ENCODE data around the gene MACROD1. TPM values are rescaled to one million over a fixed set of nuclear protein-coding genes. Genes with fewer than 3 reads are reported as not detected.

The MACROD1 gene
- total RNA-seq, 1 donor from 2014 or later = 4.1 TPM

DNA sequence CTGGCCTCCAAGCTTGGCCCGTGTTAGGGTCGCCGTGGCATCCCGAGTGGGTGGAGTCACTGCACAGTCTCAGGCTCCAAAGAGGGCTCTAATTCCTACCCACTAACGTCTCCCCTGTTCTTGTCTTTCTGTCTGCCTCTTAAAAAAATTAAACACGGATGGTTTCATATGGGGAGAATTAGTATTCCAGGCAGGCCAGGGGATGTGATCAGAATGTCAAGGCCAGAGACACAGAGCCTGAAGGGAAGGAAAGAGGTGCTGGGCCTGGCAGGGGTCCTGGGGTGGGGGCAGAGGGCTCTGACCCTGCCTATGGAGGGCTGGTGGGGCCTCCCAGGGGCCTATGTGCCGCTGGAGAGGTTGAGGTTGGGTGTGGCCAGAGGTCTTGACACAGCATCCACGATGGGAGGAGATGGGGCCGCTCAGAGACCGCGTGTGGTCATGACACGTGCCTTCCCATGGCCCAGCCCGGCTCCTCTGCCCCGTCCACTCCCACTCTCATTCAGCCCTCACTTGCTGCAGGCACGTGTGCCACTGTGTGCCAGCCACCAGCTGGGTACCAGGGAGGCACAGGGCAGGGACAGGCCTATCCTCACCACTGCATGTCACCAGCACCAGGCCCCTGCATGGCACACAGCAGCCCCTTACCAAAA is 73.7 kb downstream of the MACROD1 start:
- no peak overlapping the region for H3K27ac Mint-ChIP-seq (ENCODE audit: unreplicated experiment)
- no peak for DNase-seq (ENCODE audit: low spot score)
- H3K27me3 Mint-ChIP-seq (ENCODE audit: unreplicated experiment) = no peaks in the 10 kb centered on the region
- no peak for TF ChIP-seq CTCF (IDR thresholded peaks at IDR 0.05; ENCODE audit: unreplicated experiment)
- no peaks in the 10 kb centered on the region for H3K9me3 Mint-ChIP-seq (ENCODE audit: unreplicated experiment)
- no peaks in the 10 kb centered on the region for H3K36me3 Mint-ChIP-seq (ENCODE audit: low read depth, unreplicated experiment)
- H3K4me1 Mint-ChIP-seq (ENCODE audit: unreplicated experiment) = peaks cover 12% of the 10 kb centered on the region
- H3K4me3 Mint-ChIP-seq (ENCODE audit: unreplicated experiment) = no peak overlapping the region

- Mint-ChIP-seq H3K4me3 (ENCODE audit: unreplicated experiment) (no peak overlapping the region), H3K9me3 (ENCODE audit: unreplicated experiment) (no peaks in the 10 kb centered on the region), H3K36me3 (ENCODE audit: low read depth, unreplicated experiment) (no peaks in the 10 kb centered on the region), H3K4me1 (ENCODE audit: unreplicated experiment) (peaks cover 12% of the 10 kb centered on the region), H3K27me3 (ENCODE audit: unreplicated experiment) (no peaks in the 10 kb centered on the region), H3K27ac (ENCODE audit: unreplicated experiment) (no peak overlapping the region)
- TF ChIP-seq CTCF (IDR thresholded peaks at IDR 0.05; ENCODE audit: unreplicated experiment) = no peak
- no peak for DNase-seq (ENCODE audit: low spot score)
Observed at GRCh38 chr11:64090806-64091516, 75.0 kb downstream of the MACROD1 start.

DNA sequence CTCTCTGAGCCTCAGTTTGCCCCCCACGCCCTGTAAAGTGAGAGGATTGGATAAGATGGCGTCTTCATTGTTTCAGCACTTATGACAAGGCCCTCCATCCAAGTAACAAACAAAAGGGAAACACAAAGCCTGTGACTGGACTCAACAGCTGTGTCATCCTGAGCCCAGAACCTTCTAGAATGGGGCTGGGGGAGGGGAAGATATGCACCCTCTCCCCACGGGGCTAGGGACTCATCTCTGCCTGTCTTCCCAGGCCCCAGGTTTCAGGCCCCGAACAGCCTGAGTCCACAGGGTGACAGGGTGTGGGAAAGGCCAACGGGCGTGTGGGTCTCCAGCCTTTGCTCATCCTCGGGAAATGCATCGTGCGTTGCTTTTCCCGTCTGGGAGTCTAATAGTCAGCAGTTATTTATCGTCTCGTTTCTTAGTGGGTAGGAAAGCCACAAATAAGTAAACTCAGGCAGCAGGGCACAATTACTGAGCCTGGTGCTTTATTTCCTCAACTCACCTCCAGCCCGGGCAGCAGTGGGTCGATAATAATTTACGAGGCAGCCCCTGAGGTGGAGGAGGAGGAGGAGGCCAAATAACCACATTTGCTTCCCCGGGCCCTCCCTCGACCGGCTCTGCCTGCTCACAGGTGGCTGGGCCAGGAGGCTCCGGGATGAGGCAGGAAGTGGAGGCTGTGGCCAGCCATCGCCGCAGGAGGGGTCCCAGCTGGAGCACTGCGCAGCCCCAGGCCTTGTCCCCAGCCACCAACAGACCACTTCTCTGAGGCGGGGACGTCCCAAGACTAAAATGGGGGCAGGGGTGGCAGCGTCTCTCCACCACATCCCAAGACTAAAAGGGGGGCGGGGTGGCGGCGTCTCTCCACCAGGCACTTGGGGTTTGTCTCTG is 75.8 kb downstream of the MACROD1 start:
- Mint-ChIP-seq H3K27me3 (ENCODE audit: unreplicated experiment) (no peaks in the 10 kb centered on the region), H3K36me3 (ENCODE audit: low read depth, unreplicated experiment) (no peaks in the 10 kb centered on the region), H3K27ac (ENCODE audit: unreplicated experiment) (no peak overlapping the region), H3K4me1 (ENCODE audit: unreplicated experiment) (peaks cover 8% of the 10 kb centered on the region), H3K4me3 (ENCODE audit: unreplicated experiment) (no peak overlapping the region), H3K9me3 (ENCODE audit: unreplicated experiment) (no peaks in the 10 kb centered on the region)
- TF ChIP-seq CTCF (IDR thresholded peaks at IDR 0.05; ENCODE audit: unreplicated experiment) = no peak
- no peak for DNase-seq (ENCODE audit: low spot score)

- Mint-ChIP-seq H3K4me1 (ENCODE audit: unreplicated experiment) (peaks cover 2% of the 10 kb centered on the region), H3K27ac (ENCODE audit: unreplicated experiment) (no peak overlapping the region), H3K36me3 (ENCODE audit: low read depth, unreplicated experiment) (no peaks in the 10 kb centered on the region), H3K4me3 (ENCODE audit: unreplicated experiment) (no peak overlapping the region), H3K9me3 (ENCODE audit: unreplicated experiment) (no peaks in the 10 kb centered on the region), H3K27me3 (ENCODE audit: unreplicated experiment) (no peaks in the 10 kb centered on the region)
- TF ChIP-seq CTCF (IDR thresholded peaks at IDR 0.05; ENCODE audit: unreplicated experiment) = no peak
- no peak for DNase-seq (ENCODE audit: low spot score)
Observed at GRCh38 chr11:64089493-64089892, 76.4 kb downstream of the MACROD1 start.
